Brain microvascular endothelial cell (primary cell): ENCODE results near the gene LDLRAD3.

Source experiments
- DNase-seq: peaks from one replicate; pipeline ENCODE4 v3.0.0-alpha.2; 2020
- H3K27ac ChIP-seq: fragments of 250-450 bp; sonication (Bioruptor Pico); 2 replicates; pipeline ENCODE4 v1.5.1; 2020; ENCODE audit warnings: mild to moderate bottlenecking, moderate library complexity
- H3K27me3 ChIP-seq: fragments of 250-450 bp; sonication (Bioruptor Pico); replicated peaks from 2 replicates; pipeline ENCODE4 v1.5.1; 2020; ENCODE audit warnings: mild to moderate bottlenecking
- H3K36me3 ChIP-seq: fragments of 250-450 bp; sonication (Bioruptor Pico); replicated peaks from 2 replicates; pipeline ENCODE4 v1.5.1; 2020; ENCODE audit warnings: mild to moderate bottlenecking
- H3K4me3 ChIP-seq: 2 replicates; pipeline ENCODE4 v1.5.1; 2011; ENCODE audit warnings: low read depth, mild to moderate bottlenecking, control low read depth, low read length, moderate library complexity
- in situ Hi-C: cut with HindIII; loops from 2 replicates; pipeline ENCODE4 v1.10.0; 2017; ENCODE audit warnings: low sequenced_read_pairs, low pct_ligation_motif_present
- TF ChIP-seq, protein P1 (sequence below): IDR thresholded peaks from 2 replicates; pipeline ENCODE4 v1.5.1; 2011; ENCODE audit warnings: low read depth, mild to moderate bottlenecking, moderate library complexity, low read length, control low read depth, inconsistent platforms; ENCODE audit errors: missing control alignments

The LDLRAD3 gene

DNA sequence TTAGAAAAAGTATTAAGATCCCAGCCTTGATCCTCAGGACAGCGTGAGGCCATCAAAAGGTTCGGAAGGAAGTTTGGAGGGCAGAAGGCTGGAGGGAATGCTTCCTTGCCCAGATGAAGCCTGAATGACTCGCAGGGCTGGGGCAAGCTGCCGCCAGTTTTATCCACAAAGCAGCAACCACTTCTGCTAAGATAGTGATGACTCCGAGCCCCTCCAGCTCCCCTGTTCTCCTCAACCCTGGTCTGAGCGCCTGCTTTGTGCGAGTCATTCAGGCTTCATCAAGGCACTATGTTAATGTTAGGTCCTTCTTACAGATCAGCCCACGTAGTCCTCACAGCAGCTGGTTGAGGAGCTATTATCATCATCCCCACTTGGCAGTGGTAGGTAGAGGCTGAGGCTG lies 186.5 kb downstream of the LDLRAD3 start:
- Histone ChIP-seq H3K27me3 (no peaks in the 10 kb centered on the region), H3K27ac (no peak overlapping the region), H3K36me3 (no peaks in the 10 kb centered on the region), H3K4me3 (no peak overlapping the region)
- DNase-seq: peak; percentile 25
- in situ Hi-C loops: no loop called here
- TF ChIP-seq, protein P1, sequence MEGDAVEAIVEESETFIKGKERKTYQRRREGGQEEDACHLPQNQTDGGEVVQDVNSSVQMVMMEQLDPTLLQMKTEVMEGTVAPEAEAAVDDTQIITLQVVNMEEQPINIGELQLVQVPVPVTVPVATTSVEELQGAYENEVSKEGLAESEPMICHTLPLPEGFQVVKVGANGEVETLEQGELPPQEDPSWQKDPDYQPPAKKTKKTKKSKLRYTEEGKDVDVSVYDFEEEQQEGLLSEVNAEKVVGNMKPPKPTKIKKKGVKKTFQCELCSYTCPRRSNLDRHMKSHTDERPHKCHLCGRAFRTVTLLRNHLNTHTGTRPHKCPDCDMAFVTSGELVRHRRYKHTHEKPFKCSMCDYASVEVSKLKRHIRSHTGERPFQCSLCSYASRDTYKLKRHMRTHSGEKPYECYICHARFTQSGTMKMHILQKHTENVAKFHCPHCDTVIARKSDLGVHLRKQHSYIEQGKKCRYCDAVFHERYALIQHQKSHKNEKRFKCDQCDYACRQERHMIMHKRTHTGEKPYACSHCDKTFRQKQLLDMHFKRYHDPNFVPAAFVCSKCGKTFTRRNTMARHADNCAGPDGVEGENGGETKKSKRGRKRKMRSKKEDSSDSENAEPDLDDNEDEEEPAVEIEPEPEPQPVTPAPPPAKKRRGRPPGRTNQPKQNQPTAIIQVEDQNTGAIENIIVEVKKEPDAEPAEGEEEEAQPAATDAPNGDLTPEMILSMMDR: no peak

DNA sequence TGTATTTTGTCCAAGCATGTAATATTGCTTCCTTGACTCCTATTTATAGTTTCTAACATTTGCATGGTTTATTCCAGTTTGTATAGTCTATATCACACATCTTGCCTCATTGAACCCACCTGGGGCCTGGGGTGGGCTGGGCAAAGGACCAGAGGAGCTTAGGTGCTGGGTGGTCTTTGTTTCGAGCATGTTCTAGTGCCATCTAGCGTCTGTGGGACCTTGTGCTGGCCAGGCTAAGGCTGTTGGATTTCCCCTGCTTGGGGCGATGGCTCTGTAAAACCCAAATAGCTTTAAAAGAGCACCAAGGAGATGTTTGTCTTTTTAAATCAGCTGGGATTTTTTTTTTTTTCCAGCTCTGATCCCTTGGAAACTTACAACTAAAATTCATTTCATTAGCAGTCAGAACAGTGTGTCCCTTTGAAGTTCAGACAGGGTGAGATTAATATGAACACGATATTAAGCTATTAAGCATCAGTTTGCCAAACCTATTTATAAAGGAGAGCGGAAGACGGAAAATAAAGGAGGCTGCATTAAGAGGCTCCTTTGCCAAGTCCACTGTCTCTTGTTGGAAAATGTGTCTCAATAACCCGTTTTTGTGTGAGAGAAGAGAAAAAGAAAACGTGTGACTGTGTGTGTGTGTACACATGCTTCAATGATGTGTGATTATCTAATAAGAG lies 188.0 kb downstream of the LDLRAD3 start:
- H3K27me3 ChIP-seq: no peaks in the 10 kb centered on the region

DNA sequence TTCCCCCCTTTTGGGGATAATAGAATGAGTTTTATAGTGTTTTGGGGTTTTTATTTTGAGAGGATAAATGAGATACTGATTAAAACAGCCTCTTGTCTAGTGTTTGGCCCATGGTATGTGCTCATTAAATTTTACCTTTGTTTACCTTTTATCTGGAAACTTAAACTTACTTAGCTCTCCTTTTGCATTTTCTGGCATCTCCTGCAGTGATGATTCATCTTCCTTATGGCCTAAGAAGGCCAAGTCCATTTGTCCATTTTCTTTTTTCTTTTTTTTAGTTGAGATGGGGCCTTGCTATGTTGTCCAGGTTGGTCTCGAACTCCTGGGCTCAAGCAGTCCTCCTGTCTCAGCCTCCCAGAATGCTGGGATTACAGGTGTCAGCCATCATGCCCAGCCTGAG lies 189.1 kb downstream of the LDLRAD3 start:
- TF ChIP-seq, protein P1: no peak
- Histone ChIP-seq H3K36me3 (no peaks in the 10 kb centered on the region), H3K27ac (no peak overlapping the region), H3K27me3 (no peaks in the 10 kb centered on the region), H3K4me3 (no peak overlapping the region)
- in situ Hi-C loops: no loop called here
- DNase-seq: no peak

More for the DNA sequence above, 188.0 kb downstream of the LDLRAD3 start:
- no peaks in the 10 kb centered on the region for H3K36me3 ChIP-seq
- H3K4me3 ChIP-seq: no peak overlapping the region
- TF ChIP-seq, protein P1: peak; percentile 90
- no peak overlapping the region for H3K27ac ChIP-seq
- in situ Hi-C loops: no loop called here
- DNase-seq: peak; percentile 35

DNA sequence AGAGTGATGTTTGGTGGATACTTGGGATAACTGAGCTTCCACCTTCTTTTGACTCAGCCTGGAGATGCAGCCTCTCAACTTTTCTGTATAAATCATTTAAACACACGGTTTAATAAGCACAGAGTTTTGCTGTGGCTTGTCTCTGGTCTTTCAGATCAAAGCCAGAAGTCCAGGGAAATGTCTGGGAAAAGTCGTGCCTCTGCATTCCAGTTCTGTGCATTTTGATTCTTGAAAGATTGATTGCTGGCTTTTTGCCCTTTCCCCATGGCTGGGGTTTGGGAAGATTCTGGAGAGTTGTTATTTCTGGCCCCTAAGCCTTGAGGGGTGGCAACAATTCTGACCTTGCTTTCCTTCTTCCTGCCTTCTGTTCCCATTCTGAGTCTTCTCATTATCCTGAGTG lies 191.2 kb downstream of the LDLRAD3 start:
- in situ Hi-C loops: no loop called here
- H3K27me3 ChIP-seq: no peaks in the 10 kb centered on the region
- H3K27ac ChIP-seq: no peak overlapping the region
- TF ChIP-seq, protein P1: no peak
- H3K4me3 ChIP-seq: no peak overlapping the region
- DNase-seq: no peak
- no peaks in the 10 kb centered on the region for H3K36me3 ChIP-seq

DNA sequence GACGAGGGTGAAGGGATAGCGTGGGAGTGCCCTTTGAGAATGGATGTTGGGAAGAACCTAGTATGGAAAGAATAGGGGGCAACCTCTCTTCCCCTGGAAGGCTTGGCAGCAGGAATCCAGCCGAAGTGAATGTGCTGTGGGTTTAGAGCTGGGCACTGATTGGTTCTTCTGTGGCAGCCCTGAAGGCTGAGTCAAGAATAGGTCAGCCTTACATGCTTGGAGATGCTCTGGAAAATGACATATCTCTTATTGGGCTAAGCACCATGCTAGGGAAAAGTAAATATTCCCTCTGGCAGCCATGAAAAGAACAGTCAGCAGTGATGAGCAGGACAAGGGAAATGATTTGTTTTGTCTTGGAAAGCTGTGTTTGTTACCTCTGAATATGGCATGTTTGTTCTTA lies 195.9 kb downstream of the LDLRAD3 start:
- H3K4me3 ChIP-seq: no peak overlapping the region
- H3K27ac ChIP-seq: no peak overlapping the region
- TF ChIP-seq, protein P1: no peak
- no peaks in the 10 kb centered on the region for H3K36me3 ChIP-seq
- in situ Hi-C loops: no loop called here
- DNase-seq: no peak
- H3K27me3 ChIP-seq: no peaks in the 10 kb centered on the region
